ENCODE results near the gene MRPL28. TPM values are rescaled to one million over a fixed set of nuclear protein-coding genes. Genes with fewer than 3 reads are reported as not detected.
"Not testable (repeated sequence)": the region's sequence is repeated elsewhere in the genome, so short reads cannot be mapped to it uniquely, and the experiment has no call there.

The MRPL28 gene
- total RNA-seq = 10 to 100 TPM; 38.9 to 57.7 (median 40.9) TPM
- 10 to 100 TPM; 28.4 to 53.0 TPM for polyA plus RNA-seq
- long read RNA-seq, donor 1, transcript MRPL28-201 (6 exons, 1,098 nt) = major isoform, 57 of 92 reads
- long read RNA-seq, donor 1, transcript MRPL28-210 (5 exons, 1,512 nt) = minor isoform, 10 of 92 reads
- long read RNA-seq, donor 1, transcript MRPL28-202 (6 exons, 865 nt) = minor isoform, 5 of 92 reads
- long read RNA-seq, donor 1, partial matches to known transcripts = 11 of 92 reads
- long read RNA-seq, donor 1, other reads (novel, unspliced or antisense) = 4 of 92 reads
- long read RNA-seq, donor 2, transcript MRPL28-201 (6 exons, 1,098 nt) = major isoform, 23 of 56 reads
- long read RNA-seq, donor 2, partial matches to known transcripts = 21 of 56 reads
- long read RNA-seq, donor 2, other reads (novel, unspliced or antisense) = 6 of 56 reads
- long read RNA-seq, donor 3, transcript MRPL28-201 (6 exons, 1,098 nt) = major isoform, 34 of 58 reads
- long read RNA-seq, donor 3, partial matches to known transcripts = 14 of 58 reads
- long read RNA-seq, donor 3, other reads (novel, unspliced or antisense) = 8 of 58 reads

- no peak within 1 kb of the TSS for H3K27ac ChIP-seq
- H3K4me3 ChIP-seq = peak within 1 kb of the TSS; percentile 49
- WGBS, 3 donors = 1 to 2% (median 1%) methylated on average over 24 to 30 of the region's 30 CpGs
- intact Hi-C loops (cut with DNase I) = no loop called here
- H3K9me3 ChIP-seq = no peaks in the 10 kb centered on the region
- TF ChIP-seq POLR2A (IDR thresholded peaks at IDR 0.05) (no peak), EP300 (IDR thresholded peaks at IDR 0.05) (no peak), CTCF (IDR thresholded peaks at IDR 0.05) (no peak)
- H3K36me3 ChIP-seq = no peaks in the 10 kb centered on the region
- H3K27me3 ChIP-seq = no peaks in the 10 kb centered on the region
- H3K4me1 ChIP-seq (ENCODE audit: insufficient read depth) = peaks cover 3% of the 10 kb centered on the region
- DNase-seq = peak; percentile 91 to 97 (median 96)
These were observed at the start of gene MRPL28 for GRCh38 chr16:370443-370842. Gene MRPL28 (minus strand): TSS chr16:370538. CDS start chr16:370218, 320 bp downstream.

GRCh38 chr16:415170-415498 lies 44.8 kb upstream of the MRPL28 start:
- DNase-seq; H3K4me1 ChIP-seq (ENCODE audit: insufficient read depth); H3K36me3 ChIP-seq; H3K27ac ChIP-seq; H3K9me3 ChIP-seq; H3K4me3 ChIP-seq; H3K27me3 ChIP-seq; intact Hi-C loops (cut with DNase I): not testable (repeated sequence)
- 95 to 98% (median 98%) methylated on average over 3 of the region's 3 CpGs for WGBS, 3 donors

- 75 to 81% (median 79%) methylated on average over 21 of the region's 21 CpGs for WGBS, 3 donors
These were observed 44.2 kb upstream of the MRPL28 start for GRCh38 chr16:414395-415169.

GRCh38 chr16:411576-412265 lies 41.4 kb upstream of the MRPL28 start:
- Histone ChIP-seq H3K27ac (no peak overlapping the region), H3K4me3 (no peak overlapping the region), H3K9me3 (no peaks in the 10 kb centered on the region), H3K36me3 (no peaks in the 10 kb centered on the region), H3K4me1 (ENCODE audit: insufficient read depth) (no peaks in the 10 kb centered on the region), H3K27me3 (no peaks in the 10 kb centered on the region)
- DNase-seq = no peak
- TF ChIP-seq EP300 (IDR thresholded peaks at IDR 0.05) (no peak), CTCF (IDR thresholded peaks at IDR 0.05) (no peak), POLR2A (IDR thresholded peaks at IDR 0.05) (no peak)
- intact Hi-C loops (cut with DNase I) = no loop called here
- 92 to 97% (median 95%) methylated on average over 22 to 26 of the region's 26 CpGs for WGBS, 3 donors

More at GRCh38 chr16:414395-415169, 44.2 kb upstream of the MRPL28 start:
- DNase-seq = no peak
- no peak overlapping the region for H3K4me3 ChIP-seq
- H3K27ac ChIP-seq = no peak overlapping the region
- H3K27me3 ChIP-seq = no peaks in the 10 kb centered on the region
- intact Hi-C loops (cut with DNase I) = no loop called here
- no peaks in the 10 kb centered on the region for H3K9me3 ChIP-seq
- H3K36me3 ChIP-seq = no peaks in the 10 kb centered on the region
- no peak for TF ChIP-seq POLR2A (IDR thresholded peaks at IDR 0.05)
- TF ChIP-seq CTCF (IDR thresholded peaks at IDR 0.05) = no peak
- TF ChIP-seq EP300 (IDR thresholded peaks at IDR 0.05) = no peak
- no peaks in the 10 kb centered on the region for H3K4me1 ChIP-seq (ENCODE audit: insufficient read depth)

Data from ovary (tissue), 10 donors.